Endothelial cell of umbilical vein (primary cell): ENCODE measurements around the gene MAP3K1. TPM values are rescaled to one million over a fixed set of nuclear protein-coding genes. Genes with fewer than 3 reads are reported as not detected.

Experiments used
- BruUV-seq: library from RNA; stranded (reverse); fragments of 400-500 nt; replicated peaks from 2 replicates; lab custom pipeline; 2021; lab: Mats Ljungman, UMichigan
- CTCF ChIA-PET: fragments of 300-600, 350-600 bp; sonication (Branson Sonifier 250); formaldehyde crosslinking; loops from one replicate; lab custom pipeline; 2021; ENCODE audit warnings: antibody characterized with exemption, inconsistent platforms; lab: Charles Lee
- POLR2A ChIA-PET: fragments of 300-600, 350-600 bp; sonication (Branson Sonifier 250); formaldehyde crosslinking; loops from one replicate; lab custom pipeline; 2021; ENCODE audit warnings: antibody characterized with exemption, inconsistent platforms; lab: Charles Lee
- DNase-seq: peaks from one replicate; pipeline ENCODE4 v3.0.0-alpha.2; 2011; ENCODE audit warnings: low read depth, low spot score
- FAIRE-seq: peaks from 2 replicates; lab custom pipeline; 2011; peaks lifted over from hg19 to GRCh38; lab: Jason Lieb, UNC
- H2AFZ ChIP-seq: 2 replicates; pipeline ENCODE4 v1.6.0; 2012; ENCODE audit warnings: low read depth, low read length, control low read depth, inconsistent platforms
- H3K27ac ChIP-seq: 2 replicates; pipeline ENCODE4 v1.5.1; 2011; ENCODE audit warnings: low read depth, mild to moderate bottlenecking, control low read depth, low read length, moderate library complexity; ENCODE audit not compliant: insufficient read depth
- H3K27me3 ChIP-seq, 2 experiments: 2 replicates each; pipeline versions ENCODE4 v1.6.0 to v1.6.1; 2011; ENCODE audit warnings: low read length in 2 of 2, mixed read lengths in 1 of 2; ENCODE audit not compliant: control insufficient read depth in 2 of 2, insufficient read depth in 2 of 2
- H3K36me3 ChIP-seq, 2 experiments: 2 replicates in 1 of 2; 3 replicates in 1 of 2; pipeline ENCODE4 v1.5.1; 2011; ENCODE audit warnings: low read length in 2 of 2, mild to moderate bottlenecking in 1 of 2, moderate library complexity in 1 of 2; ENCODE audit not compliant: control insufficient read depth in 2 of 2, insufficient read depth in 2 of 2; ENCODE audit errors: extremely low read depth in 1 of 2
- H3K4me1 ChIP-seq: 3 replicates; pipeline ENCODE4 v1.5.1; 2011; ENCODE audit warnings: mild to moderate bottlenecking, low read length; ENCODE audit not compliant: control insufficient read depth, insufficient read depth; ENCODE audit errors: extremely low read depth
- H3K4me2 ChIP-seq: 2 replicates; pipeline ENCODE4 v1.6.1; 2011; ENCODE audit warnings: low read length, control low read depth, mixed read lengths; ENCODE audit not compliant: insufficient read depth
- H3K4me3 ChIP-seq, 3 experiments: fragments of 200-600 bp in 1 of 3; sonication (generic), shearing (Covaris generic) in 1 of 3; replicated peaks in 1 of 3; 2 replicates each; pipeline ENCODE4 v1.5.1; 2011 to 2016; ENCODE audit warnings: control low read depth in 3 of 3, low read length in 3 of 3, mild to moderate bottlenecking in 2 of 3, inconsistent platforms in 1 of 3, low read depth in 1 of 3, moderate library complexity in 1 of 3; ENCODE audit not compliant: insufficient read depth in 1 of 3
- H3K79me2 ChIP-seq: 2 replicates; pipeline ENCODE4 v1.6.0; 2012; ENCODE audit warnings: low read length, inconsistent platforms; ENCODE audit not compliant: control insufficient read depth, insufficient read depth
- H3K9ac ChIP-seq: replicated peaks from 2 replicates; pipeline ENCODE3; 2011; ENCODE audit warnings: low read length, control low read depth; ENCODE audit not compliant: insufficient read depth; ENCODE audit errors: extremely low read depth
- H3K9me1 ChIP-seq: replicated peaks from 3 replicates; pipeline ENCODE4 v1.6.0; 2011; ENCODE audit warnings: mild to moderate bottlenecking, low read length; ENCODE audit not compliant: control insufficient read depth, insufficient read depth; ENCODE audit errors: extremely low read depth
- H3K9me3 ChIP-seq: replicated peaks from 2 replicates; pipeline ENCODE4 v1.5.1; 2012; ENCODE audit warnings: low read length, inconsistent platforms; ENCODE audit not compliant: control insufficient read depth, insufficient read depth
- H4K20me1 ChIP-seq: replicated peaks from 2 replicates; pipeline ENCODE3; 2011; ENCODE audit warnings: mild to moderate bottlenecking, low read length; ENCODE audit not compliant: control insufficient read depth, insufficient read depth; ENCODE audit errors: extremely low read depth
- CTCF ChIP-seq, 2 donors: IDR thresholded peaks; 1 replicate in 1 of 2; 2 replicates in 1 of 2; pipeline ENCODE4 v1.5.1; 2011; ENCODE audit warnings: low read length in 2 of 2, mild to moderate bottlenecking in 2 of 2, moderate library complexity in 2 of 2, control low read depth in 1 of 2, inconsistent platforms in 1 of 2, low read depth in 1 of 2; ENCODE audit not compliant: insufficient read depth in 1 of 2; ENCODE audit errors: extremely low read depth in 1 of 2
- EZH2 ChIP-seq: IDR thresholded peaks from 2 replicates; pipeline ENCODE4 v1.6.1; 2012; ENCODE audit warnings: borderline replicate concordance, low read depth, mild to moderate bottlenecking, moderate library complexity, low read length, inconsistent platforms; ENCODE audit not compliant: severe bottlenecking
- FOS ChIP-seq: IDR thresholded peaks from 2 replicates; pipeline ENCODE4 v1.6.1; 2011; ENCODE audit warnings: mild to moderate bottlenecking, low read length, moderate library complexity, borderline replicate concordance; ENCODE audit not compliant: insufficient read depth
- GATA2 ChIP-seq: IDR thresholded peaks from 2 replicates; pipeline ENCODE4 v1.7.0; 2011; ENCODE audit warnings: low read depth, mild to moderate bottlenecking, moderate library complexity, mixed read lengths, low read length; ENCODE audit not compliant: insufficient read length, insufficient read depth
- JUN ChIP-seq: IDR thresholded peaks from 2 replicates; pipeline ENCODE4 v1.6.1; 2011; ENCODE audit warnings: borderline replicate concordance, low read depth; ENCODE audit not compliant: insufficient read length, insufficient read depth
- MAX ChIP-seq: IDR thresholded peaks from 2 replicates; pipeline ENCODE4 v1.6.1; 2011; ENCODE audit not compliant: insufficient read depth, insufficient read length
- MYC ChIP-seq: IDR thresholded peaks from one replicate; pipeline ENCODE4 v1.6.1; 2011; ENCODE audit warnings: mild to moderate bottlenecking, low read depth, low read length
- POLR2A ChIP-seq: IDR thresholded peaks from 2 replicates; pipeline ENCODE4 v1.6.1; 2012; ENCODE audit warnings: low read depth, mild to moderate bottlenecking, control low read depth, low read length
- POLR2AphosphoS5 ChIP-seq: IDR thresholded peaks from 2 replicates; pipeline ENCODE4 v1.6.1; 2012; ENCODE audit warnings: low read depth, mild to moderate bottlenecking, control low read depth, low read length, moderate library complexity; ENCODE audit not compliant: insufficient read depth
- dilution Hi-C: fragments of 300-500 bp; cut with MboI; formaldehyde crosslinking; loops from one replicate; pipeline ENCODE4 v1.15.0; 2019; ENCODE audit warnings: low sequenced_read_pairs; ENCODE audit not compliant: extremely low pct_ligation_motif_present
- intact Hi-C: fragments of 100-400 bp; cut with micrococcal nuclease; formaldehyde crosslinking; loops from one replicate; pipeline ENCODE4 v1.10.0; 2022
- polyA plus RNA-seq, 4 experiments: library from polyadenylated mRNA; depleted of rRNA in 3 of 4; stranded (reverse) in 3 of 4; unstranded in 1 of 4; fragments of >200 nt; gene quantifications; 2 replicates each; pipeline versions ENCODE4 v1.2.1 to v1.2.3, GENCODE V29; 2011 to 2012; ENCODE audit warnings: missing spikeins in 1 of 4
- total RNA-seq: library from RNA; stranded (reverse); gene quantifications from 2 replicates; pipeline ENCODE4 v1.2.3, GENCODE V29; 2021

MAP3K1 gene
- total and polyA plus RNA-seq, 2 donors (not counting 3 experiments of a cell fraction or from before 2014, with no cell fraction given): 5.7 to 14.4 TPM

GRCh38 chr5:56827049-56827448 is 11.7 kb downstream of the MAP3K1 start:
- POLR2A ChIA-PET: no interaction called here
- Histone ChIP-seq H3K9ac (no peak overlapping the region), H3K79me2 (peaks cover 56% of the 10 kb centered on the region), H3K27me3 (no peaks in the 10 kb centered on the region), H3K36me3 (no peaks in the 10 kb centered on the region), H2AFZ (no peak overlapping the region), H3K9me3 (no peaks in the 10 kb centered on the region), H3K9me1 (no peaks in the 10 kb centered on the region), H3K4me3 (no peak overlapping the region), H3K27ac (no peak overlapping the region), H3K4me2 (no peak overlapping the region), H4K20me1 (peaks cover 6% of the 10 kb centered on the region), H3K4me1 (no peaks in the 10 kb centered on the region)
- BruUV-seq: no TSS peak
- CTCF ChIA-PET: interaction anchor here (1.1 to 3.7 kb wide), 4 partner anchors 8 to 556 kb away, joined by 3 to 43 read pairs (median 6); no protein-coding TSS in a partner anchor
- FAIRE-seq: peak; percentile 48
- TF ChIP-seq CTCF (IDR thresholded peaks at IDR 0.05; ENCODE audit: extremely low read depth in 1 of 2, insufficient read depth in 1 of 2, low read depth in 1 of 2, low read length in 2 of 2): peak in 1 of 2 donors; percentile 20
- TF ChIP-seq EZH2: no peak
- dilution Hi-C loops (no loop called here), intact Hi-C loops (no loop called here)
- DNase-seq: no peak

- DNase-seq (no peak), FAIRE-seq (no peak)
- Histone ChIP-seq H3K79me2 (peaks cover 51% of the 10 kb centered on the region), H2AFZ (no peak overlapping the region), H3K9me3 (no peaks in the 10 kb centered on the region), H3K36me3 (no peaks in the 10 kb centered on the region), H3K9me1 (no peaks in the 10 kb centered on the region), H3K4me3 (no peak overlapping the region), H3K4me1 (no peaks in the 10 kb centered on the region), H3K27me3 (no peaks in the 10 kb centered on the region), H3K9ac (no peak overlapping the region), H3K4me2 (no peak overlapping the region), H3K27ac (no peak overlapping the region), H4K20me1 (peaks cover 8% of the 10 kb centered on the region)
- POLR2A ChIA-PET: no interaction called here
- dilution Hi-C loops: no loop called here
- TF ChIP-seq MYC: no peak
- no peak for TF ChIP-seq CTCF (IDR thresholded peaks at IDR 0.05; ENCODE audit: extremely low read depth in 1 of 2, insufficient read depth in 1 of 2, low read depth in 1 of 2, low read length in 2 of 2)
- TF ChIP-seq FOS: no peak
- TF ChIP-seq MAX: no peak
- no peak for TF ChIP-seq POLR2AphosphoS5
- no peak for TF ChIP-seq EZH2
- TF ChIP-seq JUN: no peak
- no peak for TF ChIP-seq GATA2
- TF ChIP-seq POLR2A: no peak
- intact Hi-C loops: no loop called here
- BruUV-seq: no TSS peak
- CTCF ChIA-PET: interaction anchor here (1.4 to 3.7 kb wide), 3 partner anchors 9 to 557 kb away, joined by 3 to 43 read pairs (median 7); no protein-coding TSS in a partner anchor
These were observed 12.6 kb downstream of the MAP3K1 start for GRCh38 chr5:56827924-56828323.
